ENCODE measurements around the gene C13orf42. TPM values are rescaled to one million over a fixed set of nuclear protein-coding genes. Genes with fewer than 3 reads are reported as not detected.

C13orf42 gene
- total RNA-seq, 6 experiments from 2014 or later, result not detected

- DNase-seq, result no peak
- Mint-ChIP-seq H3K4me3 (no peak overlapping the region), H3K27ac (no peak overlapping the region), H3K27me3 (ENCODE audit: insufficient read depth) (peaks cover 29% of the 10 kb centered on the region), H3K36me3 (ENCODE audit: low read depth) (no peaks in the 10 kb centered on the region), H3K9me3 (peaks cover 2% of the 10 kb centered on the region; the same call in 1 of the 2 replicates), H3K4me1 (ENCODE audit: low read depth) (no peaks in the 10 kb centered on the region)
- no peak for TF ChIP-seq CTCF (IDR thresholded peaks at IDR 0.05)
Measured at GRCh38 chr13:51136276-51136980, 25.4 kb upstream of the C13orf42 start.

- no peaks in the 10 kb centered on the region for H3K36me3 Mint-ChIP-seq (ENCODE audit: low read depth)
- H3K4me3 Mint-ChIP-seq, result no peak overlapping the region
Measured at GRCh38 chr13:51134763-51135365, 23.8 kb upstream of the C13orf42 start.

GRCh38 chr13:51130348-51130747 is 19.3 kb upstream of the C13orf42 start:
- Mint-ChIP-seq H3K4me3 (no peak overlapping the region), H3K36me3 (ENCODE audit: low read depth) (no peaks in the 10 kb centered on the region), H3K27ac (no peak overlapping the region), H3K27me3 (ENCODE audit: insufficient read depth) (peaks cover 9% of the 10 kb centered on the region), H3K4me1 (ENCODE audit: low read depth) (0 out of 2 replicates have a peak, but pooled peaks cover 6% of the 10 kb centered on the region), H3K9me3 (peaks cover 15% of the 10 kb centered on the region; the same call in 1 of the 2 replicates)
- TF ChIP-seq CTCF (IDR thresholded peaks at IDR 0.05), result no peak
- no peak for DNase-seq

More at GRCh38 chr13:51134763-51135365, 23.8 kb upstream of the C13orf42 start:
- no peak overlapping the region for H3K27ac Mint-ChIP-seq
- no peaks in the 10 kb centered on the region for H3K4me1 Mint-ChIP-seq (ENCODE audit: low read depth)
- peaks cover 13% of the 10 kb centered on the region; the same call in 1 of the 2 replicates for H3K9me3 Mint-ChIP-seq
- peaks cover 27% of the 10 kb centered on the region for H3K27me3 Mint-ChIP-seq (ENCODE audit: insufficient read depth)
- TF ChIP-seq CTCF (IDR thresholded peaks at IDR 0.05), result no peak
- DNase-seq, result no peak

- Mint-ChIP-seq H3K9me3 (peaks cover 9% of the 10 kb centered on the region; the same call in 1 of the 2 replicates), H3K4me3 (no peak overlapping the region), H3K27me3 (ENCODE audit: insufficient read depth) (peaks cover 16% of the 10 kb centered on the region), H3K4me1 (ENCODE audit: low read depth) (0 out of 2 replicates have a peak, but pooled peaks cover 6% of the 10 kb centered on the region), H3K27ac (no peak overlapping the region), H3K36me3 (ENCODE audit: low read depth) (no peaks in the 10 kb centered on the region)
- peak; percentile 87 for TF ChIP-seq CTCF (IDR thresholded peaks at IDR 0.05)
- DNase-seq, result peak; percentile 41
Measured at GRCh38 chr13:51125495-51126226, 14.6 kb upstream of the C13orf42 start.

GRCh38 chr13:51122868-51123566 is 11.9 kb upstream of the C13orf42 start:
- H3K27me3 Mint-ChIP-seq (ENCODE audit: insufficient read depth), result peaks cover 18% of the 10 kb centered on the region
- no peak overlapping the region for H3K27ac Mint-ChIP-seq
- 0 out of 2 replicates have a peak, but pooled peaks cover 3% of the 10 kb centered on the region for H3K4me1 Mint-ChIP-seq (ENCODE audit: low read depth)
- H3K9me3 Mint-ChIP-seq, result no peaks in the 10 kb centered on the region
- TF ChIP-seq CTCF (IDR thresholded peaks at IDR 0.05), result no peak
- DNase-seq, result no peak
- no peaks in the 10 kb centered on the region for H3K36me3 Mint-ChIP-seq (ENCODE audit: low read depth)
- no peak overlapping the region for H3K4me3 Mint-ChIP-seq

Data from HFFc6 (cell line).